ENCODE data around the gene DCLRE1C. TPM values are rescaled to one million over a fixed set of nuclear protein-coding genes. Genes with fewer than 3 reads are reported as not detected.
A peak's percentile ranks its signal among the peaks of the same experiment; 100 is the strongest.

Gene DCLRE1C
- total RNA-seq, 1 donor = 16.3 TPM

DNA sequence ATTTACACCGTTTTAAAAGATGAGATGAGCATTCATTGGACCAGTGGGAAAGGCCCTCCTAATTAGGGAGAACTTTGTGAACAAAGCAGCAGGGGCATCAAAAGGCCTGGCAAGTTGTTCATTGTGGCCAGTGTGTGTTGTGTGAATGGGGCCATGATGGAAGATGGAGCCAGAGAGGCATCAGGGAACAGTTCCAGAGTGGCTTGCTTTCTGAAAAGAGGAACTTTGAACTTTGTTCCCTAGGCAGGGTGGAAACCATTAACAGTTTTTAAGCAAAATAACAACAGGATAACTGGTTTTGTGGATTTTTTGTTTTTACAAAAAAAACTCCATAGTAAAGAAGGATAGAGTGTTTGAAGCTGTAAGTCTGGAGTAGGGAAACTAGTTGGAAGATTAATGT is 62.7 kb downstream of the DCLRE1C start:
- no peak overlapping the region for H3K27ac ChIP-seq (ENCODE audit: low read depth, low read length)
- no peaks in the 10 kb centered on the region for H3K27me3 ChIP-seq (ENCODE audit: insufficient read depth, low read length)
- TF ChIP-seq, protein P1, sequence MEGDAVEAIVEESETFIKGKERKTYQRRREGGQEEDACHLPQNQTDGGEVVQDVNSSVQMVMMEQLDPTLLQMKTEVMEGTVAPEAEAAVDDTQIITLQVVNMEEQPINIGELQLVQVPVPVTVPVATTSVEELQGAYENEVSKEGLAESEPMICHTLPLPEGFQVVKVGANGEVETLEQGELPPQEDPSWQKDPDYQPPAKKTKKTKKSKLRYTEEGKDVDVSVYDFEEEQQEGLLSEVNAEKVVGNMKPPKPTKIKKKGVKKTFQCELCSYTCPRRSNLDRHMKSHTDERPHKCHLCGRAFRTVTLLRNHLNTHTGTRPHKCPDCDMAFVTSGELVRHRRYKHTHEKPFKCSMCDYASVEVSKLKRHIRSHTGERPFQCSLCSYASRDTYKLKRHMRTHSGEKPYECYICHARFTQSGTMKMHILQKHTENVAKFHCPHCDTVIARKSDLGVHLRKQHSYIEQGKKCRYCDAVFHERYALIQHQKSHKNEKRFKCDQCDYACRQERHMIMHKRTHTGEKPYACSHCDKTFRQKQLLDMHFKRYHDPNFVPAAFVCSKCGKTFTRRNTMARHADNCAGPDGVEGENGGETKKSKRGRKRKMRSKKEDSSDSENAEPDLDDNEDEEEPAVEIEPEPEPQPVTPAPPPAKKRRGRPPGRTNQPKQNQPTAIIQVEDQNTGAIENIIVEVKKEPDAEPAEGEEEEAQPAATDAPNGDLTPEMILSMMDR (IDR thresholded peaks at IDR 0.05; ENCODE audit: extremely low read depth, low read depth, low read length) = no peak
- peaks cover 71% of the 10 kb centered on the region for H3K79me2 ChIP-seq (ENCODE audit: insufficient read depth, low read length)
- H3K36me3 ChIP-seq (ENCODE audit: insufficient read depth, low read length) = peaks cover 6% of the 10 kb centered on the region
- no peak overlapping the region for H3K4me2 ChIP-seq (ENCODE audit: insufficient read depth, low read length)
- no peak for DNase-seq (ENCODE audit: insufficient read length, low spot score, missing footprints)
- no peak overlapping the region for H3K4me3 ChIP-seq (ENCODE audit: insufficient read depth, low read length)
- H4K20me1 ChIP-seq (ENCODE audit: insufficient read depth, low read length) = peaks cover 4% of the 10 kb centered on the region
- H2AFZ ChIP-seq (ENCODE audit: low read length) = no peak overlapping the region
- no peaks in the 10 kb centered on the region for H3K4me1 ChIP-seq (ENCODE audit: insufficient read depth, low read length)
- no peaks in the 10 kb centered on the region for H3K9me3 ChIP-seq (ENCODE audit: low read depth, low read length)

DNA sequence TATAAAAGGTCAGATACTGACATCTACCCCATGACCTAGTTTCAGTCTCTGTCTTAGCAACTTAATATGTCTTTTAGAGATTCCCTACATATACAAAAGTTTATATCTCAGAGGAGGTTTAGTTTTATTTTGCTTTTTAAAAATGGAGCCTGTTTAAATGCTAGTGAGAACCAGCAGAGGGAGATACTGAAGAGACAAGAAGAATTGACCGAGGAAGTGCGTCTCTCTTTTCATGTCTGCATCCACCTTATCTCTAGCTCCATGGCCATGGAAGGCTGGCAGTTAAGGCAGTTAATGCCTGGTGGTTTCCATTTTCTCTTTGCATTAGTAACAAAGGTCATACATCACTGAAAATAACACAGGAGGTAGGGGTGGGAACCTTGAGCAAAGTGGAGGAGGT is 64.6 kb downstream of the DCLRE1C start:
- Histone ChIP-seq H3K27me3 (ENCODE audit: insufficient read depth, low read length) (no peaks in the 10 kb centered on the region), H3K79me2 (ENCODE audit: insufficient read depth, low read length) (peaks cover 79% of the 10 kb centered on the region), H2AFZ (ENCODE audit: low read length) (no peak overlapping the region), H3K9me3 (ENCODE audit: low read depth, low read length) (no peaks in the 10 kb centered on the region), H3K4me3 (ENCODE audit: insufficient read depth, low read length) (no peak overlapping the region), H3K27ac (ENCODE audit: low read depth, low read length) (no peak overlapping the region), H4K20me1 (ENCODE audit: insufficient read depth, low read length) (peaks cover 2% of the 10 kb centered on the region), H3K4me2 (ENCODE audit: insufficient read depth, low read length) (no peak overlapping the region), H3K36me3 (ENCODE audit: insufficient read depth, low read length) (peaks cover 6% of the 10 kb centered on the region), H3K4me1 (ENCODE audit: insufficient read depth, low read length) (no peaks in the 10 kb centered on the region)
- TF ChIP-seq, protein P1 (IDR thresholded peaks at IDR 0.05; ENCODE audit: extremely low read depth, low read depth, low read length) = peak; percentile 52
- DNase-seq (ENCODE audit: insufficient read length, low spot score, missing footprints) = no peak

DNA sequence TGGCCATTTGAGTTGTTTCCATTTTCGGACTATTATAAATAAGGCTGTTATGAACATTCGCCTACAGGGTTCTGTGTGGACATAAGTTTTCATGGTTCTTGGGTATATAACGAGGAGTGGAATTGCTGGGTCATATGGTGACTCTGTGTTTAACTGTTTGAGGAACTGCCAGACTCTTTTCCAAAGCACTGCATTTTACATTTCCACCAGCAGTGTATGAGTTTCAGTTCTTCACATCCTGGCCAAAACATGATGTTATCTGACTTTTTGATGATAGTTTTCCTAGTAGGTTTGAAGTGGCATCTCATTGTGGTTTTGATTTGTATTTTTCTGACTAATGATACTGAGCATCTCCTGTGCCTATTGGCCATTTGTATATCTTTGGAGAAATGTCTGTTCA is 69.8 kb downstream of the DCLRE1C start:
- H3K27me3 ChIP-seq (ENCODE audit: insufficient read depth, low read length) = no peaks in the 10 kb centered on the region
- H3K4me1 ChIP-seq (ENCODE audit: insufficient read depth, low read length) = peaks cover 9% of the 10 kb centered on the region
- no peak for DNase-seq (ENCODE audit: insufficient read length, low spot score, missing footprints)
- H3K79me2 ChIP-seq (ENCODE audit: insufficient read depth, low read length) = peaks cover 81% of the 10 kb centered on the region
- no peak overlapping the region for H3K4me2 ChIP-seq (ENCODE audit: insufficient read depth, low read length)
- no peaks in the 10 kb centered on the region for H3K9me3 ChIP-seq (ENCODE audit: low read depth, low read length)
- no peak overlapping the region for H2AFZ ChIP-seq (ENCODE audit: low read length)
- H3K36me3 ChIP-seq (ENCODE audit: insufficient read depth, low read length) = peaks cover 6% of the 10 kb centered on the region
- no peak overlapping the region for H3K4me3 ChIP-seq (ENCODE audit: insufficient read depth, low read length)
- H4K20me1 ChIP-seq (ENCODE audit: insufficient read depth, low read length) = no peaks in the 10 kb centered on the region
- no peak overlapping the region for H3K27ac ChIP-seq (ENCODE audit: low read depth, low read length)
- TF ChIP-seq, protein P1 (IDR thresholded peaks at IDR 0.05; ENCODE audit: extremely low read depth, low read depth, low read length) = no peak

DNA sequence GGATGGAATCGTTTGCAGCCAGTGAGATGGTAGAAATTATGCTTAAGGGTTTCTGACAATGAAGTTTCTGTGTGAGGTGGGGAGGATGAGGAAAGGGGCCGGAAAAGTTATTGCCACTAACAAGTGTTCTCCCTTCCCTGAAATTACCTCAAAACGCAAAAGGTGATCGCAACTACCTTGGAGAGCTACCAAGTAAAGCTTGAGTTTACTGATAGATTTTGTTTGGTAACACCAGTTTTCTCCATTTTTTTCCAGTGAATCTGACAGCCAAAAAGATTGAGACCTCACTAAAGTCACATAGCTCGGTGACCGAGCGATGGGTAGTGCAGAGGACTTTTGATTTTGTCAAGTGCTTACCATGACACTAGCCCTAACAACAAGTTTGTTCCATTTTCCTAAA is 73.7 kb downstream of the DCLRE1C start:
- peak overlapping the region; percentile 93 for H3K4me3 ChIP-seq (ENCODE audit: insufficient read depth, low read length)
- peak; percentile 56 for DNase-seq (ENCODE audit: insufficient read length, low spot score, missing footprints)
- no peaks in the 10 kb centered on the region for H3K9me3 ChIP-seq (ENCODE audit: low read depth, low read length)
- H3K79me2 ChIP-seq (ENCODE audit: insufficient read depth, low read length) = peaks cover 75% of the 10 kb centered on the region
- TF ChIP-seq, protein P1 (IDR thresholded peaks at IDR 0.05; ENCODE audit: extremely low read depth, low read depth, low read length) = no peak
- H4K20me1 ChIP-seq (ENCODE audit: insufficient read depth, low read length) = no peaks in the 10 kb centered on the region
- peaks cover 16% of the 10 kb centered on the region for H3K4me1 ChIP-seq (ENCODE audit: insufficient read depth, low read length)
- H3K4me2 ChIP-seq (ENCODE audit: insufficient read depth, low read length) = peak overlapping the region; percentile 84
- no peaks in the 10 kb centered on the region for H3K36me3 ChIP-seq (ENCODE audit: insufficient read depth, low read length)
- H3K27me3 ChIP-seq (ENCODE audit: insufficient read depth, low read length) = no peaks in the 10 kb centered on the region
- H2AFZ ChIP-seq (ENCODE audit: low read length) = peak overlapping the region; percentile 33
- H3K27ac ChIP-seq (ENCODE audit: low read depth, low read length) = no peak overlapping the region
